HepG2 (cell line): ENCODE data around the gene PLA2G4D.

Experiments used
- CSRNP1 ChIP-seq: sonication (generic); formaldehyde crosslinking; IDR thresholded peaks from 2 replicates; pipeline ENCODE4 v1.8.1; 2023; ENCODE audit warnings: mild to moderate bottlenecking, missing genetic modification reagents
- FOSL1 ChIP-seq: sonication (generic); formaldehyde crosslinking; IDR thresholded peaks from 2 replicates; pipeline ENCODE4 v1.9.0; 2021; ENCODE audit warnings: missing genetic modification reagents, borderline replicate concordance
- JDP2 ChIP-seq: sonication (generic); formaldehyde crosslinking; IDR thresholded peaks from 2 replicates; pipeline ENCODE4 v1.8.1; 2022; ENCODE audit warnings: missing genetic modification reagents, borderline replicate concordance
- MAFK ChIP-seq, 2 experiments: IDR thresholded peaks in 1 of 2; conservative IDR thresholded peaks in 1 of 2; 2 replicates each; pipeline ENCODE4 v1.6.1; 2011; ENCODE audit warnings: improper control_type of control experiment in 2 of 2, low read length in 2 of 2
- MYC ChIP-seq: sonication (generic); formaldehyde crosslinking; IDR thresholded peaks from 2 replicates; pipeline ENCODE4 v1.9.0; 2021; ENCODE audit warnings: missing genetic modification reagents, borderline replicate concordance
- TMF1 ChIP-seq: sonication (generic); formaldehyde crosslinking; IDR thresholded peaks from 2 replicates; pipeline ENCODE4 v1.8.1; 2022; ENCODE audit warnings: low read depth, missing genetic modification reagents
- ZFX ChIP-seq: sonication (generic); formaldehyde crosslinking; IDR thresholded peaks from 2 replicates; pipeline ENCODE4 v1.4.0; 2020; ENCODE audit warnings: mild to moderate bottlenecking, low read depth, missing genetic modification reagents, moderate library complexity
- ZNF232 ChIP-seq: sonication (generic); formaldehyde crosslinking; IDR thresholded peaks from 2 replicates; pipeline ENCODE4 v1.4.0; 2020; ENCODE audit warnings: missing genetic modification reagents, borderline replicate concordance

DNA sequence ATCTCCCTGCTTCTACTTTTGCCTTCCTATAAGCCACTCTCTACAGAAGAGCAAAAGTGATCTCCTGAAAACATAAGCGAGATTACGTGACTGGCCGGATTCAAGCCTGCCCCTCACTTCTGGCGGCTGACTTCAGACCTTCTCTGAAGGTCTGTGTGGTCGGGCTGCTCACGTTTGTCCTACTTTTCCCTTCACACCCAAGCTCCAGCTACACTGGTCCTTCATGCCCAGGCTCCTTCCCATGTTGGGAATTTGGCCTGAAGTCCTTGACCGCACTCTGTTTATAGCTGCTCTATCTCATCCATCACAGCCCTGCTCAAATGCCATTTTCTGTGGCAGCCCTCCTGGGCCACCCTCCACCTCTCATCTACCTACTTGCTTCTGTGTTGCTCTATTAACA lies 66.8 kb downstream of the PLA2G4D start:
- TF ChIP-seq MAFK (conservative IDR thresholded peaks at IDR 0.05 in 1 of 2, IDR thresholded peaks at IDR 0.05 in 1 of 2; ENCODE audit: low read length in 2 of 2) (no peak), FOSL1 (CRISPR knock-in tag) (no peak), JDP2 (CRISPR knock-in tag) (no peak), MYC (CRISPR knock-in tag) (no peak), ZNF232 (no peak), TMF1 (no peak), CSRNP1 (no peak), ZFX (no peak)
